Upper lobe of left lung (tissue), 6 donors: Measurements from ENCODE around the gene USP36. TPM values are rescaled to one million over a fixed set of nuclear protein-coding genes. Genes with fewer than 3 reads are reported as not detected.

Experiments used
- ATAC-seq, 2 donors: fragments of 200-7000 bp; cut with Tn5 transposase; one replicate each; pipeline ENCODE4 v1.9.1; 2022; ENCODE audit warnings: mild to moderate bottlenecking in 2 of 2, moderate library complexity in 2 of 2; ENCODE audit not compliant: low FRiP score in 2 of 2
- DNase-seq, 2 donors: peaks; one replicate each; pipeline ENCODE4 v3.0.0-alpha.2; 2019 to 2020
- H3K27ac ChIP-seq, 4 donors: fragments of 200-600 bp; sonication (generic); one replicate each; pipeline ENCODE4 v1.5.1; 2016 to 2019
- H3K27me3 ChIP-seq, 4 donors: fragments of 200-600 bp; sonication (generic); one replicate each; pipeline ENCODE4 v1.5.1; 2017 to 2019
- H3K36me3 ChIP-seq, 4 donors: fragments of 200-600 bp; sonication (generic); one replicate each; pipeline ENCODE4 v1.5.1; 2016 to 2019
- H3K4me1 ChIP-seq, 4 donors: fragments of 200-600 bp; sonication (generic); one replicate each; pipeline ENCODE4 v1.5.1; 2018 to 2019
- H3K4me3 ChIP-seq, 4 donors: fragments of 200-600 bp; sonication (generic); one replicate each; pipeline ENCODE4 v1.5.1; 2017 to 2019; ENCODE audit warnings: mild to moderate bottlenecking in 2 of 4, moderate library complexity in 1 of 4
- H3K9me3 ChIP-seq, 4 donors: fragments of 200-600 bp; sonication (generic); one replicate each; pipeline ENCODE4 v1.5.1; 2018 to 2019
- EP300 ChIP-seq, 4 donors: sonication (generic); formaldehyde crosslinking; IDR thresholded peaks; one replicate each; pipeline ENCODE4 v1.5.1; 2017; ENCODE audit warnings: antibody characterized with exemption in 4 of 4, control low read depth in 2 of 4
- POLR2A ChIP-seq, 4 donors: fragments of 450-650 bp; IDR thresholded peaks; one replicate each; pipeline ENCODE4 v1.5.1; 2016 to 2017; ENCODE audit warnings: antibody characterized with exemption in 4 of 4, mild to moderate bottlenecking in 2 of 4
- POLR2AphosphoS5 ChIP-seq, 2 donors: sonication (generic); formaldehyde crosslinking; IDR thresholded peaks; one replicate each; pipeline ENCODE4 v1.5.1; 2017; ENCODE audit warnings: antibody characterized with exemption in 2 of 2
- WGBS, 2 donors: methylation state at CpG; one replicate each; pipeline ENCODE4 v1.1.5; 2017 to 2018; 5-methylcytosine and 5-hydroxymethylcytosine counted together
- total RNA-seq, 6 donors: library from RNA; depleted of rRNA in 4 of 6; stranded (reverse); fragments of >200 nt in 4 of 6; gene quantifications; one replicate each; pipeline versions ENCODE4 v1.1.0 to v1.2.1, GENCODE V29; 2016 to 2021
- TF ChIP-seq, protein P1 (sequence below), 6 experiments: fragments of 450-650 bp in 4 of 6; fragments of 200-600 bp in 2 of 6; sonication (generic) in 2 of 6; IDR thresholded peaks; one replicate each; pipeline ENCODE4 v1.5.1; 2016 to 2019; ENCODE audit warnings: antibody characterized with exemption in 6 of 6
- donor health status: DM: no; HTN: no; CAD: no; lungs with moderate emphysema.
- donor health status: DM: no; HTN: yes; CAD: no; lungs with severe emphysema.

USP36 gene
- total RNA-seq, 6 donors from 2014 or later: 31.1 to 76.5 (median 55.4) TPM

DNA sequence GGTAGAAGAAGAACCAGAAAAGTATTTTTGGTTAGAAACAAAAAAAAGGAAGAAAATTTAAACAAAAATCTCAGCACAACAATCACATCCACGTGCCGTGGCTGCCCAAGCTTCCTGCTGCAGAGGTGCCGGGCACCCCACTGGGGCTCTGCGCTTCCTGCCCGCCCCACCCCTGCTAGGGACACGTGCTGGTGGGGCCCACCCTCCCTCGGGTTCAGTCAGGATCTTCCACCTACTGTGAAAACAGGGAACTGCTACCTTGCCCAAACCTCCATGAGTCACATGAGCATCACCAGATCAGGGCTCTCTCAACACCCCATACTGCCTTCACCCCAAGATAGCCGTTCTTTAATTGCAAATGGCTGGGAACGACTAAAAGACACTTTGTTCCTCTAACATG, 34.2 kb downstream of the USP36 start:
- 66 to 71% methylated on average over 8 to 9 of the region's 9 CpGs for WGBS, 2 donors
- peak in 1 of 2 donors; percentile 34 for ATAC-seq

DNA sequence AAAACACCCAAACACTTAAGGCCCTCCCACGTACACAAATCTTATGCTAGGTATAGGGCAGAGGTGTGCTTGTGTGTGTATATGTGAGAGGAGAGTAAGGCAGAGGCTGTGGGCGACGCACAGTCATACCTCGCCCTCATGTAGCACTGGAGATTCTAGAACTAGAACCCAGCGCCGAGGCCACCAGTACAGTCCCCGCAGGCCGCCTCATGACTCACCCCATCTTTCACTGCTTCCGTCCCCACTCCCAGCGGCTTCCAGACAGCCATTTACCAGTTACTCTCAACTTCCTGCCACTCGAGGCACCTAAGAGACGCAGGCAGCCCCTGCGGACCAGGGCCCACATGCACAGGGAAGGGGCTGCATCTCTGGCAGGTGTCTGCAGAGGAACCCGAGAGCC, 35.3 kb downstream of the USP36 start:
- H3K27ac ChIP-seq: peak overlapping the region in 2 of 4 donors; percentile 52 to 67
- H3K27me3 ChIP-seq: no peaks in the 10 kb centered on the region
- ATAC-seq (peak in 1 of 2 donors; percentile 50), DNase-seq (no peak)
- peaks cover 8 to 91% (median 67%) of the 10 kb centered on the region in 4 donors for H3K36me3 ChIP-seq
- no peaks in the 10 kb centered on the region for H3K9me3 ChIP-seq
- no peak overlapping the region for H3K4me3 ChIP-seq
- peaks cover 0 to 19% (median 5%) of the 10 kb centered on the region in 4 donors for H3K4me1 ChIP-seq
- TF ChIP-seq, protein P1, sequence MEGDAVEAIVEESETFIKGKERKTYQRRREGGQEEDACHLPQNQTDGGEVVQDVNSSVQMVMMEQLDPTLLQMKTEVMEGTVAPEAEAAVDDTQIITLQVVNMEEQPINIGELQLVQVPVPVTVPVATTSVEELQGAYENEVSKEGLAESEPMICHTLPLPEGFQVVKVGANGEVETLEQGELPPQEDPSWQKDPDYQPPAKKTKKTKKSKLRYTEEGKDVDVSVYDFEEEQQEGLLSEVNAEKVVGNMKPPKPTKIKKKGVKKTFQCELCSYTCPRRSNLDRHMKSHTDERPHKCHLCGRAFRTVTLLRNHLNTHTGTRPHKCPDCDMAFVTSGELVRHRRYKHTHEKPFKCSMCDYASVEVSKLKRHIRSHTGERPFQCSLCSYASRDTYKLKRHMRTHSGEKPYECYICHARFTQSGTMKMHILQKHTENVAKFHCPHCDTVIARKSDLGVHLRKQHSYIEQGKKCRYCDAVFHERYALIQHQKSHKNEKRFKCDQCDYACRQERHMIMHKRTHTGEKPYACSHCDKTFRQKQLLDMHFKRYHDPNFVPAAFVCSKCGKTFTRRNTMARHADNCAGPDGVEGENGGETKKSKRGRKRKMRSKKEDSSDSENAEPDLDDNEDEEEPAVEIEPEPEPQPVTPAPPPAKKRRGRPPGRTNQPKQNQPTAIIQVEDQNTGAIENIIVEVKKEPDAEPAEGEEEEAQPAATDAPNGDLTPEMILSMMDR (IDR thresholded peaks at IDR 0.05): no peak
- TF ChIP-seq POLR2AphosphoS5 (IDR thresholded peaks at IDR 0.05): no peak
- TF ChIP-seq EP300 (IDR thresholded peaks at IDR 0.05): no peak
- WGBS, 2 donors: 81 to 92% methylated on average over 12 to 14 of the region's 14 CpGs

More for the DNA sequence above, 34.2 kb downstream of the USP36 start:
- Histone ChIP-seq H3K4me1 (peaks cover 0 to 19% (median 5%) of the 10 kb centered on the region in 4 donors), H3K27ac (peak overlapping the region in 1 of 4 donors; percentile 51), H3K27me3 (no peaks in the 10 kb centered on the region), H3K36me3 (peaks cover 12 to 96% (median 74%) of the 10 kb centered on the region in 4 donors), H3K9me3 (no peaks in the 10 kb centered on the region), H3K4me3 (no peak overlapping the region)
- no peak for TF ChIP-seq POLR2AphosphoS5 (IDR thresholded peaks at IDR 0.05)
- TF ChIP-seq, protein P1 (IDR thresholded peaks at IDR 0.05): no peak
- peak in 1 of 2 donors; percentile 54 for DNase-seq

GRCh38 chr17:78804777-78805176, 35.8 kb downstream of the USP36 start:
- 76 to 78% methylated on average over 11 of the region's 11 CpGs for WGBS, 2 donors
- ATAC-seq: no peak
- no peaks in the 10 kb centered on the region for H3K27me3 ChIP-seq
- DNase-seq: no peak
- peak overlapping the region in 2 of 4 donors; percentile 52 to 67 for H3K27ac ChIP-seq
- no peaks in the 10 kb centered on the region for H3K9me3 ChIP-seq
- H3K4me1 ChIP-seq: peaks cover 0 to 19% (median 5%) of the 10 kb centered on the region in 4 donors
- peaks cover 8 to 90% (median 63%) of the 10 kb centered on the region in 4 donors for H3K36me3 ChIP-seq
- TF ChIP-seq POLR2A (IDR thresholded peaks at IDR 0.05) (no peak), EP300 (IDR thresholded peaks at IDR 0.05) (peak in 3 of 4 donors; percentile 61 to 64 (median 62)), POLR2AphosphoS5 (IDR thresholded peaks at IDR 0.05) (peak; percentile 48 to 80)
- TF ChIP-seq, protein P1 (IDR thresholded peaks at IDR 0.05): no peak
- H3K4me3 ChIP-seq: no peak overlapping the region

DNA sequence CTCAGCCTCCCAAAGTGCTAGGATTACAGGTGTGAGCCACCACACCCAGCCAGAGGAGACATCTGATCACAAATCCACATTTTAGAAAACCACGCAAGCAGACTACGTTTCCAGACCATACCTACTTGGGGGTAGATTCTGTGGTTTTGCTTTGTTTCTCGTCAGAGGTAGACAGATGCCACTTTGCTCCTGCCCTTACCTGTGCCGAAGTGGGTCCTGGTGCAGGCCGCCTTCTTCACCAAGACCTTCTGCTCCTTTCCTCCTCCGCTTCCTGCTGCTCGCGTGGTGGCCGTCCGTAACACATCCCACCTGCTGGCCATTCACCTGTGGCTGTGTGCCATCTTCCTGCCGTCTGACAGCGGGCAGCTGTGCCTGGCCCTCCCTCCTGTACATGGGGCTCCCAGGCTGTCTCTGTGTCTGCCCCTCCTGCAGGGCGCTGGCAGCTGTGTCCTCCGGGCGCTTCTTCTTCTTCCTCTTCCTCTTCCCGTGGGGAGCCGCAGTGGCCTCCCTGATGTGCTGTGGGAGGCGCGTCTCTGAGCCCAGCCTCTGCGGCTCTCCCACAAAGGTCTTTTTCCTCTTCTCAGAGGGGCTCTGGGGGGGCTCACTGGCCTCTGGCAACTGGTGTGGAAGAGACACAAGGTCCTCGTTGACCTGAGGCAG, 37.3 kb downstream of the USP36 start:
- 75 to 83% methylated on average over 16 to 21 of the region's 21 CpGs for WGBS, 2 donors
- H3K9me3 ChIP-seq: no peaks in the 10 kb centered on the region
- H3K36me3 ChIP-seq: peaks cover 8 to 90% (median 58%) of the 10 kb centered on the region in 4 donors
- DNase-seq (no peak), ATAC-seq (no peak)
- no peak for TF ChIP-seq POLR2AphosphoS5 (IDR thresholded peaks at IDR 0.05)
- no peak for TF ChIP-seq EP300 (IDR thresholded peaks at IDR 0.05)
- TF ChIP-seq, protein P1 (IDR thresholded peaks at IDR 0.05): no peak
- no peak for TF ChIP-seq POLR2A (IDR thresholded peaks at IDR 0.05)
- H3K4me3 ChIP-seq: no peak overlapping the region
- peak overlapping the region in 1 of 4 donors; percentile 30 for H3K27ac ChIP-seq
- H3K27me3 ChIP-seq: no peaks in the 10 kb centered on the region
- peaks cover 0 to 23% (median 5%) of the 10 kb centered on the region in 4 donors for H3K4me1 ChIP-seq
